Measurements from ENCODE around the gene WDR35.
"Not testable (repeated sequence)": the region's sequence is repeated elsewhere in the genome, so short reads cannot be mapped to it uniquely, and the experiment has no call there.

Gene WDR35

DNA sequence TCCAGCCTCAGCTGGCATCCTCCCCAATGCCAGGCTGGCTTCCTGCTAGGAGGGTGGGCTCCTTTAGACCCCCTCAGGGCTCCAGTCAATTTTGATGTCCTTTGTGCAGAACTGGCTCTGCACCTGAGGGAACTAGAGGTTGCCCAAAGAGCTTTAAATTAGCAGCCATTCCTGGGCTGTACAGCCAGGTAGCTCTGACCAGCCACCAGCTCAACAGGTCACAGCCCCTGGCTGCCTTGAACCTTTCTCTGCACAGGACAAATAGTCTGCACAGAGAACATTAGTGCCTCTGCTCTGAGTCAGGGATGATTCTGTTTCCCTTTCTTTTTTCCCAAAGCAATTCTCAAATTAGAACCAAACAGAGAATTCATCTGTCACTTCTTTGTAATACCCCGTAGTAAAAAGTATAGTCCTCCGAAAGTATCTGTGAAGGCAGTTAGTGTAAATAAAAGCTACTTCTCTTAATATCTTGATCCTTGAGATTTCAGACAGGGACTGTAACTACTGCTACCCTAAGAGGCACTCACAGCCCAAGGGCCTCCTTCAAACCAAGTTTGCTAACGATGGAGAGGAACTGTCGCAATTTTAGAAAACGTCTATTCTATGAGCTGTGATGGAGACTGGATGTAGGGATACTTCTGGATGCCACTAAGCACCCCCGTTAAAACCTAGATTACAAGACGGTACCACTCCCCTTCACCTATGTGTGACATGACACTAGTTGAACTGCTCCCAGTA, 91.1 kb downstream of the WDR35 start:
- H3K27ac ChIP-seq = no peak overlapping the region

GRCh38 chr2:19897623-19898245, 92.2 kb downstream of the WDR35 start:
- H3K27ac ChIP-seq = no peak overlapping the region
- no peak for DNase-seq (ENCODE audit: low read depth, low spot score)

More for the DNA sequence above, 91.1 kb downstream of the WDR35 start:
- DNase-seq (ENCODE audit: low read depth, low spot score) = no peak

GRCh38 chr2:19895535-19895934, 94.4 kb downstream of the WDR35 start:
- no peak overlapping the region for H3K27ac ChIP-seq
- DNase-seq (ENCODE audit: low read depth, low spot score) = no peak

DNA sequence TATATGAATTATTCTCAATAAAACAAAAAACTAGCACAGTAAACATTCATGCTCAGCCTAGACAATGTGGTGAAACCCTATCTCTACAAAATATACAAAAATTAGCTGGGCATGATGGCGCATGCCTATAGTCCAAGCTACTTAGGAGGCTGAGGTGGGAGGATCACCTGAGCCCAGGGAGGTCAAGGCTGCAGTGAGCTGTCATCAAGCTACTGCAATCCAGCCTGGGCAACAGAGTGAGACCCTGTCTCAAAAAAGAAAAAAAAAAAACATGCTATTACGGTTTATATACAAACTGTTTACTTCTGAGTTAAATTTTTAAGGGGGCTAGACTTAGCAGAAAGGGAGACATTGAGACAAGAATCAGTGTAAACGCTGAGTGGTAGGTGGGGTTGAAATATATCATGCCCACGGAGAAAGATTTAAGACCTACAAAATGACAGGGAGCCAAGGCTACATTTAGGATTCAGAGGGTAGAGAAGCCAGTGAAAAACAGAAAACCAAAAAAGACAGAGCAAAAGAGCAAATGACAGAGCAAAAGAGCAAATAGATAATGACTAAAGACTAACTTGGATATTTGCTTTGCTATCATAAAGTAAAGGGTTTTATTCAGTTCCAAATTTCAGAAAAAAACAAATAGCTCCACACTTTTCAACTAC, 95.6 kb downstream of the WDR35 start:
- DNase-seq (ENCODE audit: low read depth, low spot score) = no peak
- no peak overlapping the region for H3K27ac ChIP-seq

DNA sequence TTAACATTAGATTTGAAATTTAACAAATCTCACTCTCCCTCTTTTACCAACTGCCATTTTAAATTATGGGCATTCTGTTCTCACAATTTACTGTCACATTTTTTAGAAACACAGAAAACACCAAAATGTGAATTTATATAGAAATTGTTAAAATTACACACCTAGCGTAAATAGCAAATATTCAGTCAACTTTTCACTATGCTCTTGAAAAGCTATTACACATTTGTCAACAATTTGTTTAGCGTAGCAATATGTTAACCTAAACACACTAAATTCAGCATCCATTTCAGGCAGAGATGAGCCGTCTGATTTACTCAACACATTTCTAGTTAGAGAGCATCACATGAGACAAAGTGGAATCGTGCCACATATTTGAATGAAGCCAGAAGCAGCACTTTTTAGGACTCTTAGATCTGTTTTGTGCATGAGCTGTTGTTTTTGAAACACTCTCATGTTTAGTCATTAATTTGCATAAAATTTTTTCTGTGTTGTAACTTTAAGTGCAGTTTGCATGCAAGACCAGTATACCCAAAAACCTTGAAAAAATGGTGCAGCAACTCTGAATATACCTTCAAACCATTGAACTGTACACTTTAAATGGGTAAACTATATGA, 96.3 kb downstream of the WDR35 start:
- DNase-seq (ENCODE audit: low read depth, low spot score) = no peak
- H3K27ac ChIP-seq = no peak overlapping the region

- DNase-seq (ENCODE audit: low read depth, low spot score); H3K27ac ChIP-seq: not testable (repeated sequence)
Measured at GRCh38 chr2:19891971-19892370, 97.9 kb downstream of the WDR35 start.

DNA sequence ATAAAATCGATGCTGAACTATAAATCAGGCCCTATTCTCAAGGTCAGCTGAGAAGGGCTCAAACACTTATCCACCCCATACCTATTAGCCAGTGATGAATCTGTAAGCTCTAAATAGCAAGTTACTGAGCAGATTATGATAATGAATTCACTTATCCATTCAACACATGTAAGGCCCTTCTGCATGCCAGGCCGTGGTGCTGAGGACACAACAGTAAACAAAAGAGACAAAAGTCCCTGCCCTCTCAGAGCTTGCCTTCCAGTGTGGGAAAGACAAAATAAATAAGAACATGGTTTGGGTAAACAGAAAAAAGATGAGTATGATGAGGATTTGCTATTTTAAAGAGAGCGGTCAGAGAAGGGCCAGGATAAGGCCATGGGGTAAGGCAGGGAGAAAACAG, 99.8 kb downstream of the WDR35 start:
- DNase-seq (ENCODE audit: low read depth, low spot score) = no peak

GRCh38 chr2:19888831-19889230, 101.1 kb downstream of the WDR35 start:
- DNase-seq (ENCODE audit: low read depth, low spot score) = no peak

More for the DNA sequence above, 99.8 kb downstream of the WDR35 start:
- no peak overlapping the region for H3K27ac ChIP-seq

DNA sequence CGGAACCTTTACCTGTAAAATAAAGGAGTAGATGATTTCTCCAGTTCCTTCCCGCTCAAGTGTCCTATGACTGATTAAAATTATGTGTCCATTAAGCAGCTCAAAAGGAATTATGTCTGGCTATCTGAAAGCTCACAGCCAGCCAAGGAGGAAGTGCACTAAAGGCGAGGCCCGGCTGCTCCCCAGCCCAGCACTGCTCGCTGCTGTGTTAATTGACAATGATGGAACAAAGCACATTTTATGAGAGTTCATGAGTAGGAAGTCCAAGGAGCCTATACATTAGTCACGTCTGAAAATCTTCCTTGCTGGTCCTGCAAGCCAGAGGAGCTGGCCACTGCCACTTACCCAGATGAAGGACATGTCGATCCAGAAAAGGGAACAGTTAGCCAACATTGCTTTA, 102.4 kb downstream of the WDR35 start:
- no peak for DNase-seq (ENCODE audit: low read depth, low spot score)
- no peak overlapping the region for H3K27ac ChIP-seq

More at GRCh38 chr2:19888831-19889230, 101.1 kb downstream of the WDR35 start:
- no peak overlapping the region for H3K27ac ChIP-seq

DNA sequence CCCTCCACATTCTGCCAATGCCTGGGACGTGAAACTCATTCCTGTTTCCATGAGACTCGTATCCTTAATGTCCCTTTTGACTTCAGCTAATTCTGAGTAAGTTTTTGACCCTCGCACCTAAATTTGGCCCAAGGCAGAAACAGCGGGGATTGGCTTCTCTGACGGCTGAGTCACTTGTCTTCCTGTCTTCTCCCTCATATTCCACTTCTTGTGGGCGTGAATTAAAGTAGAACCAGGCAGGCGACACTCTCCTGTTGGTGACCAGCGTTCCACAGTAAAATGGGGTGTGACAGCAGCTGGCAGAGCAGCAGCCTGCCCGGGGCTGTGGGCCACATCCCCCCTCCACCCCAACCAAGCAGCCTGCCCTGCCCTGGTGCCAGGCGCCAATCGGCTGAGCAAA, 103.6 kb downstream of the WDR35 start:
- DNase-seq (ENCODE audit: low read depth, low spot score) = no peak
- H3K27ac ChIP-seq = no peak overlapping the region

GRCh38 chr2:19885791-19886190, 104.1 kb downstream of the WDR35 start:
- DNase-seq (ENCODE audit: low read depth, low spot score) = no peak
- no peak overlapping the region for H3K27ac ChIP-seq

- no peak for DNase-seq (ENCODE audit: low read depth, low spot score)
Measured at GRCh38 chr2:19883971-19884720, 105.8 kb downstream of the WDR35 start.

GRCh38 chr2:19883486-19883885, 106.4 kb downstream of the WDR35 start:
- DNase-seq (ENCODE audit: low read depth, low spot score) = no peak
- H3K27ac ChIP-seq = no peak overlapping the region

More at GRCh38 chr2:19883971-19884720, 105.8 kb downstream of the WDR35 start:
- H3K27ac ChIP-seq = no peak overlapping the region

DNA sequence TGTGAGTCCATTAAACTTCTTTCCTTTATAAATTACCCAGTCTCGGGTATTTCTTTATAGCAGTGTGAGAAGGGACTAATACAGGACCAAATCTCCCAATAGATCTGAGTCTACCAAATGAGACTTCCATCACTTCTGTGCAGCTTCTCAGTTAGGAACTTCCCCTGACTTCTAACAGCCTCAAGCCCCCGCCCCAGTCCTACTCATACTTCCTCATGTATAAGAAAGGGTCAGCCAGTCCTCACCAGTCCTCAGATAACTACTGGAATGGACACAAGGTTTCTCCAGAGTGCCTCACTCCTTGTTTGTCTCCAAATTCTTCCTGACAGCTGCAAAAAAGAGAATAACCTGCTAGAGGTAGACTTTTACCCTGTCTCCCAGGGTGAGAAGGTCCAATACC, 107.6 kb downstream of the WDR35 start:
- H3K27ac ChIP-seq = no peak overlapping the region
- no peak for DNase-seq (ENCODE audit: low read depth, low spot score)

DNA sequence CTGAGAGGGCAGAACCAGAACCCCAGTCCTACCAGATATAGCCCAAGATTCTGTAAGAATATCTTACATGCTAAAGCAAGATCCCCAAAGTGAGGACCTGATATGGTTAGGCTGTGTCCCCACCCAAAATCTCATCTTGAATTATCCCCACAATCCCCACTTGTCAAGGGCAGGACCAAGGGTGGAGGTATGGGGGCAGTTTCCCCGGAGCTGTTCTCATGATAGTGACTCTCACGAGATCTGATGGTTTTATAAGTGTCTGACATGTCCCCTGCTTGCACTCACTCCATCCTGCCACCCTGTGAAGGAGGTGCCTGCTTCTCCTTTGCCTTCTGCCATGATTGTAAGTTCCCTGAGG, 108.0 kb downstream of the WDR35 start:
- DNase-seq (ENCODE audit: low read depth, low spot score) = no peak
- H3K27ac ChIP-seq = no peak overlapping the region

- H3K27ac ChIP-seq = no peak overlapping the region
- no peak for DNase-seq (ENCODE audit: low read depth, low spot score)
Measured at GRCh38 chr2:19881221-19881907, 108.5 kb downstream of the WDR35 start.

DNA sequence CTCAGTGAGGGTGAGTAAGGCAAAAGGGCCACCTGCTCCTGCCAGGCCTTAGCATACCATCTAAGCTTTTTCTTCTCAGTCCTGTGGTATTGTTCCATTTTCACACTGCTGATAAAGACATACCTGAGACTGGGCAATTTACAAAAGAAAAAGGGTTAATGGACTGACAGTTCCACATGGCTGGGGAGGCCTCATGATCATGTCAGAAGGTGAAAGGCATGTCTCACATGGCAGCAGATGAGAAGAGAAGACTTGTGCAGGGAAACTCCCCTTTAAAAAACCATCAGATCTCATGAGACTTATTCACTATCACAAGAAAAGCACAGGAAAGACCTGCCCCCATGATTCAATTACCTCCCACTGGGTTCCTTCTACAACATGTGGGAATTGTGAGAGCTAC, 109.7 kb downstream of the WDR35 start:
- not testable (repeated sequence) for H3K27ac ChIP-seq; DNase-seq (ENCODE audit: low read depth, low spot score)

- H3K27ac ChIP-seq = no peak overlapping the region
- no peak for DNase-seq (ENCODE audit: low read depth, low spot score)
Measured at GRCh38 chr2:19879120-19879519, 110.8 kb downstream of the WDR35 start.

- no peak overlapping the region for H3K27ac ChIP-seq
- DNase-seq (ENCODE audit: low read depth, low spot score) = no peak
Measured at GRCh38 chr2:19878268-19879046, 111.4 kb downstream of the WDR35 start.
